Progenitor cell of endocrine pancreas (in vitro differentiated cells): Measurements from ENCODE around the gene TRPM3. TPM values are rescaled to one million over a fixed set of nuclear protein-coding genes. Genes with fewer than 3 reads are reported as not detected.

Experiments
- DNase-seq: peaks from one replicate; pipeline ENCODE4 v3.0.0; 2021; ENCODE audit warnings: low spot score; ENCODE audit not compliant: unreplicated experiment
- H3K27ac Mint-ChIP-seq: 2 replicates; pipeline ENCODE4 v1.8.0; 2021; ENCODE audit warnings: mild to moderate bottlenecking, moderate library complexity, mixed read lengths
- H3K27me3 Mint-ChIP-seq: 2 replicates; pipeline ENCODE4 v1.8.0; 2021; ENCODE audit warnings: mixed read lengths
- H3K36me3 Mint-ChIP-seq: 2 replicates; pipeline ENCODE4 v1.8.0; 2022; ENCODE audit warnings: mixed read lengths; ENCODE audit not compliant: insufficient read depth
- H3K4me1 Mint-ChIP-seq: 2 replicates; pipeline ENCODE4 v1.8.0; 2021; ENCODE audit warnings: low read depth, mixed read lengths
- H3K4me3 Mint-ChIP-seq: 2 replicates; pipeline ENCODE4 v1.8.0; 2021; ENCODE audit warnings: low read depth, mild to moderate bottlenecking, moderate library complexity, mixed read lengths
- H3K9me3 Mint-ChIP-seq: 2 replicates; pipeline ENCODE4 v1.8.0; 2021; ENCODE audit warnings: low read depth, mixed read lengths
- total RNA-seq: library from RNA; stranded (reverse); gene quantifications from 2 replicates; pipeline ENCODE4 v1.2.1, GENCODE V29; 2021
- TF ChIP-seq, protein P1 (sequence below): fragments of 200-600 bp; sonication (generic); IDR thresholded peaks from one replicate; pipeline ENCODE4 v1.5.0; 2021; ENCODE audit warnings: antibody characterized with exemption, mild to moderate bottlenecking; ENCODE audit not compliant: unreplicated experiment

The TRPM3 gene
- total RNA-seq, 1 donor from 2014 or later = 1.6 TPM

- Mint-ChIP-seq H3K4me1 (peaks cover 10% of the 10 kb centered on the region), H3K36me3 (no peaks in the 10 kb centered on the region), H3K27me3 (no peaks in the 10 kb centered on the region), H3K4me3 (no peak overlapping the region), H3K9me3 (peaks cover 5% of the 10 kb centered on the region), H3K27ac (no peak overlapping the region)
- DNase-seq = no peak
- TF ChIP-seq, protein P1, sequence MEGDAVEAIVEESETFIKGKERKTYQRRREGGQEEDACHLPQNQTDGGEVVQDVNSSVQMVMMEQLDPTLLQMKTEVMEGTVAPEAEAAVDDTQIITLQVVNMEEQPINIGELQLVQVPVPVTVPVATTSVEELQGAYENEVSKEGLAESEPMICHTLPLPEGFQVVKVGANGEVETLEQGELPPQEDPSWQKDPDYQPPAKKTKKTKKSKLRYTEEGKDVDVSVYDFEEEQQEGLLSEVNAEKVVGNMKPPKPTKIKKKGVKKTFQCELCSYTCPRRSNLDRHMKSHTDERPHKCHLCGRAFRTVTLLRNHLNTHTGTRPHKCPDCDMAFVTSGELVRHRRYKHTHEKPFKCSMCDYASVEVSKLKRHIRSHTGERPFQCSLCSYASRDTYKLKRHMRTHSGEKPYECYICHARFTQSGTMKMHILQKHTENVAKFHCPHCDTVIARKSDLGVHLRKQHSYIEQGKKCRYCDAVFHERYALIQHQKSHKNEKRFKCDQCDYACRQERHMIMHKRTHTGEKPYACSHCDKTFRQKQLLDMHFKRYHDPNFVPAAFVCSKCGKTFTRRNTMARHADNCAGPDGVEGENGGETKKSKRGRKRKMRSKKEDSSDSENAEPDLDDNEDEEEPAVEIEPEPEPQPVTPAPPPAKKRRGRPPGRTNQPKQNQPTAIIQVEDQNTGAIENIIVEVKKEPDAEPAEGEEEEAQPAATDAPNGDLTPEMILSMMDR = no peak
Observed at GRCh38 chr9:70963554-70963953, 157.9 kb downstream of the TRPM3 start.

- no peaks in the 10 kb centered on the region for H3K36me3 Mint-ChIP-seq
- H3K9me3 Mint-ChIP-seq = peaks cover 5% of the 10 kb centered on the region
- H3K27me3 Mint-ChIP-seq = no peaks in the 10 kb centered on the region
- H3K27ac Mint-ChIP-seq = no peak overlapping the region
- no peak overlapping the region for H3K4me3 Mint-ChIP-seq
- H3K4me1 Mint-ChIP-seq = peaks cover 10% of the 10 kb centered on the region
- DNase-seq = no peak
- TF ChIP-seq, protein P1 = no peak
Observed at GRCh38 chr9:70962761-70963440, 158.5 kb downstream of the TRPM3 start.

- no peak for DNase-seq
- TF ChIP-seq, protein P1 = no peak
- no peak overlapping the region for H3K27ac Mint-ChIP-seq
- H3K4me3 Mint-ChIP-seq = no peak overlapping the region
- H3K27me3 Mint-ChIP-seq = no peaks in the 10 kb centered on the region
- H3K4me1 Mint-ChIP-seq = peaks cover 13% of the 10 kb centered on the region
- no peaks in the 10 kb centered on the region for H3K36me3 Mint-ChIP-seq
- H3K9me3 Mint-ChIP-seq = no peaks in the 10 kb centered on the region
Observed at GRCh38 chr9:70959366-70959765, 162.1 kb downstream of the TRPM3 start.

GRCh38 chr9:70954596-70955143 lies 166.8 kb downstream of the TRPM3 start:
- H3K4me1 Mint-ChIP-seq = peaks cover 3% of the 10 kb centered on the region
- DNase-seq = no peak
- peak overlapping the region; percentile 31 for H3K27ac Mint-ChIP-seq
- H3K36me3 Mint-ChIP-seq = no peaks in the 10 kb centered on the region
- no peak overlapping the region for H3K4me3 Mint-ChIP-seq
- no peaks in the 10 kb centered on the region for H3K27me3 Mint-ChIP-seq
- no peaks in the 10 kb centered on the region for H3K9me3 Mint-ChIP-seq
- TF ChIP-seq, protein P1 = no peak

GRCh38 chr9:70954126-70954525 lies 167.3 kb downstream of the TRPM3 start:
- peaks cover 3% of the 10 kb centered on the region for H3K4me1 Mint-ChIP-seq
- H3K9me3 Mint-ChIP-seq = no peaks in the 10 kb centered on the region
- no peak overlapping the region for H3K27ac Mint-ChIP-seq
- no peaks in the 10 kb centered on the region for H3K36me3 Mint-ChIP-seq
- no peaks in the 10 kb centered on the region for H3K27me3 Mint-ChIP-seq
- TF ChIP-seq, protein P1 = no peak
- no peak for DNase-seq
- no peak overlapping the region for H3K4me3 Mint-ChIP-seq
